ENCODE data around the gene CPA4.
A peak's percentile ranks its signal among the peaks of the same experiment; 100 is the strongest.

Gene CPA4

DNA sequence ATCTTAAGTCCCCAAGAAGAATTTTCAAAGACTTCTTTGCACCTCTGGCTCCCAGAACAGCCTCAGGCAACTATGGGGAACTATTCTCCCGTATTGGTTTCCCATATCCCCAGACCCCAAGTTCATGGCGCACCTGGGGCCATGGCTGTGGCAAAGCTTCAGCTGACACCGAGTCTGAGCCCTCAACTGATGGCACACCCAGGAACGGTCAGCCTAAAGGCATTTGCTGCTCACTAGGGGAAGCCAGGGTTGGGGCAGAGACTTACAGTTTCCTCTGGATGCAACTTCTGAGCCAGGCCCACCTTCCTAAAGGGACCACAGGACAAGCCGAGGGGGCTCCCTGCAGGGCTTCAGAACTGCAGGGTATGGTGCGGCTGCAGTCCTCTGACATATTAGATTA lies 73.6 kb downstream of the CPA4 start:
- no peak for DNase-seq

GRCh38 chr7:130367088-130367755 lies 74.3 kb downstream of the CPA4 start:
- DNase-seq, result no peak

DNA sequence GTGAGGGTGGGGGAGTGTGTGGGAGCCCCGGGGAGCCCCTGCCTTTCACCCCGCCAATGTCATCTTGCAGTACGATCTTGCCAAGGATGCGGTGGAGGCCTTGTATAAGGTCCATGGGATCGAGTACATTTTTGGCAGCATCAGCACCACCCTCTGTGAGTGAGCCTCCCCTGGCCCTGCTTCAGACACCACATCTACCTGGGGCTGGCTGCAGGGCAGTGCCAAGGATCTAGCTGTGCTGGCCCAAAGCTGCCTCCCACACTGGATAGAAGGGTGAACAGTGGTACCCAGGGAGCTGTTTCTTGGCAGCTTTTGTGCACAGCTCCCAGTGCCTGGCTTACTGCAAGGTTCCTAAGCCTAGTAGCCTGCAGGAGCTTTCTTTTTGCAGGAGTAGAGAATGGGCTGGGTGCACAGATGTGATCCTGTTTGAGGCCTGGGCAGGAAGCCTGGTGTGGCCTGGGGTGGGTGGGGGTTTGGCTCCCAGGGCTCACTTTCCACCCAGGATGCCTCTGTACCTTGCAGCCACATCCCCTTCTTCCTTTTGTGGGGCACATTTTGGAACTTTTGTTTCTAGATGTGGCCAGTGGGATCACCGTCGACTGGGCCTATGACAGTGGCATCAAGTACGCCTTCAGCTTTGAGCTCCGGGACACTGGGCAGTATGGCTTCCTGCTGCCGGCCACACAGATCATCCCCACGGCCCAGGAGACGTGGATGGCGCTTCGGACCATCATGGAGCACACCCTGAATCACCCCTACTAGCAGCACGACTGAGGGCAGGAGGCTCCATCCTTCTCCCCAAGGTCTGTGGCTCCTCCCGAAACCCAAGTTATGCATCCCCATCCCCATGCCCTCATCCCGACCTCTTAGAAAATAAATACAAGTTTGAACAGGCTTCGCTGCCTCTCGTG lies 75.1 kb downstream of the CPA4 start:
- no peak for DNase-seq

GRCh38 chr7:130369110-130369711 lies 76.2 kb downstream of the CPA4 start:
- no peak for DNase-seq

DNA sequence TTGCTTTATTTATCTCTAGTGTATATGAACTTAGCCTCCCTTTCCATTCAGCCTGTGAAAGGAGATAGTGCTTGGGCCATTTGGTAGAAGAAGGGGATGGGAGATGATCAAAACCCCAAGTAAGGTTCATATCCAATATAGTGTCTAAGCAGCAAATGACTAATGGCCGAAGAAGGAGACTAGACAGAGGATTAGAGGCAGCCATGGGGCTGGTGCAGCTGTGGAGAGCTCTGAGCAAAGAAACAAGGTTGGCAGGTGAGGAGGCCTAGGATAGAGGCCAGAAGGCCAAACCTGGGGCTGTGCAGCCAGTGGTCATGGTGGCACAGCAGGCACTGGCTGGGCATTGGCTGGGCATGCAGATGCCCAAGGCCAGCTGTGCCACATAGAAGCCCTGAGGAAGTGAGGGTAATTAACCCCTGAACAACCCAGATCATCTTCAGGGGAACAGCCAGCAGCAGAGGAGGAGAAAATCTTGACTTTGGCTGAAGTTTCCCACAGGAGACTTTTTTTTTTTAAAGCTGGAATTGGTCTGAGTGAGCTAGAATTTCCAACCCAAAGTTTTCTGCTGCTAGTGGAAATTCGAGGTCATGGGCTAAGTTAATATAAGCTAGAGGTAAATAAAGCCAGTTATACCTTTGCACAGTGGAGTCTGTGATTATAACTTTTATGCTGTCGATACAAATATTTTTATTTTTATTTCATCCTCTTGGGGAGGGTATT lies 77.0 kb downstream of the CPA4 start:
- no peak for DNase-seq

DNA sequence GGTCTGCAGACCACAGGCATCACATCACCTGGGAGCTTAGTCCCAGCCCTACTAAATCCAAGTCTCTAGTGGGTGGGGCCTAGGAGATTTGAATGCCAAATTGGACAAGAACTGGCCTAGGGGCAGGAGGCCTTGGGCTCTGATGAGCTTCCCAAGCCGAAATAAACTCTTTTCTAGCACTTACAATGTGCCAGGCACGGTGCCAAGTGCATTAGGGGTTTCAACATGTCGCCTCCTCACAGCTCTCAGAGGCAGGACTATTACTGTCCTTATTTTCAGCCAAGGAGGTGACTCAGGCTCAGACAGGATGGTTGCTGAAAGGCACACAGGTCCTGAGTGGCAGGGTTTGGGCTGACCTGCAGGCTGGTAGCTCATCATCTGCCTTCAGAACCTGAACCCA lies 78.1 kb downstream of the CPA4 start:
- peak; percentile 35 for DNase-seq

- no peak for DNase-seq
Measured at GRCh38 chr7:130372402-130373165, 79.6 kb downstream of the CPA4 start.

Data from NCI-H1105 treated with DMSO at 0.1 percent for 48 hours (cell line).